HG03354 (cell line): ENCODE measurements around the gene ABCC11.

Experiments
- ATAC-seq: cut with Tn5 transposase; IDR thresholded peaks from one replicate; pipeline ENCODE4 v1.9.1; 2021; ENCODE audit warnings: mild to moderate bottlenecking; ENCODE audit not compliant: unreplicated experiment, poor library complexity, severe bottlenecking

Gene ABCC11

GRCh38 chr16:48137822-48138221, 109.5 kb downstream of the ABCC11 start:
- no peak for ATAC-seq

- ATAC-seq = no peak
Observed at GRCh38 chr16:48136547-48137360, 110.6 kb downstream of the ABCC11 start.

- no peak for ATAC-seq
Observed at GRCh38 chr16:48133455-48134211, 113.7 kb downstream of the ABCC11 start.

GRCh38 chr16:48132696-48133095, 114.6 kb downstream of the ABCC11 start:
- ATAC-seq = no peak

GRCh38 chr16:48131201-48131935, 116.0 kb downstream of the ABCC11 start:
- no peak for ATAC-seq

- ATAC-seq = no peak
Observed at GRCh38 chr16:48129926-48130325, 117.4 kb downstream of the ABCC11 start.

GRCh38 chr16:48128769-48129168, 118.6 kb downstream of the ABCC11 start:
- no peak for ATAC-seq

- ATAC-seq = no peak
Observed at GRCh38 chr16:48126801-48127644, 120.3 kb downstream of the ABCC11 start.

- no peak for ATAC-seq
Observed at GRCh38 chr16:48125888-48126287, 121.5 kb downstream of the ABCC11 start.

- no peak for ATAC-seq
Observed at GRCh38 chr16:48124266-48124665, 123.1 kb downstream of the ABCC11 start.

- ATAC-seq = peak; percentile 61
Observed at GRCh38 chr16:48123104-48123788, 124.1 kb downstream of the ABCC11 start.

- ATAC-seq = no peak
Observed at GRCh38 chr16:48121276-48121675, 126.1 kb downstream of the ABCC11 start.

- ATAC-seq = no peak
Observed at GRCh38 chr16:48118841-48119240, 128.5 kb downstream of the ABCC11 start.

GRCh38 chr16:48117217-48118105, 129.9 kb downstream of the ABCC11 start:
- ATAC-seq = peak; percentile 95
